ENCODE results near the gene VIPR2. TPM values are rescaled to one million over a fixed set of nuclear protein-coding genes. Genes with fewer than 3 reads are reported as not detected.
A peak's percentile ranks its signal among the peaks of the same experiment; 100 is the strongest.

The VIPR2 gene
- total RNA-seq, 2 donors from 2014 or later = 10.9 to 18.2 TPM

- ATAC-seq (no peak), DNase-seq (peak in 1 of 4 donors; percentile 10)
- Histone ChIP-seq H3K27me3 (no peaks in the 10 kb centered on the region), H3K27ac (no peak overlapping the region), H3K36me3 (replicated peaks in 1 of 2; ENCODE audit: insufficient read depth in 1 of 2, low read depth in 2 of 2) (peaks cover 0 to 1% of the 10 kb centered on the region in 2 donors), H3K9me3 (no peaks in the 10 kb centered on the region), H3K4me1 (peaks cover 13% of the 10 kb centered on the region), H3K4me3 (no peak overlapping the region)
- WGBS, 2 donors = 87 to 88% methylated on average over 8 to 10 of the region's 10 CpGs
- TF ChIP-seq CTCF (IDR thresholded peaks at IDR 0.05) (no peak), POLR2A (IDR thresholded peaks at IDR 0.05) (no peak)
- intact Hi-C loops (cut with DNase I) = no loop called here
Observed at GRCh38 chr7:159099711-159100231, 44.9 kb downstream of the VIPR2 start.

GRCh38 chr7:159098811-159099655 is 45.6 kb downstream of the VIPR2 start:
- Histone ChIP-seq H3K9me3 (no peaks in the 10 kb centered on the region), H3K27ac (no peak overlapping the region), H3K36me3 (replicated peaks in 1 of 2; ENCODE audit: insufficient read depth in 1 of 2, low read depth in 2 of 2) (peaks cover 0 to 1% of the 10 kb centered on the region in 2 donors), H3K4me1 (peaks cover 5% of the 10 kb centered on the region), H3K27me3 (no peaks in the 10 kb centered on the region), H3K4me3 (no peak overlapping the region)
- intact Hi-C loops (cut with DNase I) = no loop called here
- ATAC-seq = no peak
- TF ChIP-seq CTCF (IDR thresholded peaks at IDR 0.05) = no peak
- no peak for TF ChIP-seq POLR2A (IDR thresholded peaks at IDR 0.05)
- DNase-seq = peak in 2 of 4 donors; percentile 16 to 24
- 72 to 82% methylated on average over 22 of the region's 22 CpGs for WGBS, 2 donors

- H3K27ac ChIP-seq = no peak overlapping the region
- intact Hi-C loops (cut with DNase I) = no loop called here
- H3K9me3 ChIP-seq = no peaks in the 10 kb centered on the region
- H3K4me3 ChIP-seq = no peak overlapping the region
- no peaks in the 10 kb centered on the region for H3K27me3 ChIP-seq
- TF ChIP-seq CTCF (IDR thresholded peaks at IDR 0.05) (no peak), POLR2A (IDR thresholded peaks at IDR 0.05) (no peak)
- DNase-seq (peak in 1 of 4 donors; percentile 8), ATAC-seq (no peak)
- no peaks in the 10 kb centered on the region for H3K4me1 ChIP-seq
- H3K36me3 ChIP-seq (replicated peaks in 1 of 2; ENCODE audit: insufficient read depth in 1 of 2, low read depth in 2 of 2) = peaks cover 0 to 1% of the 10 kb centered on the region in 2 donors
- 66 to 78% methylated on average over 5 to 6 of the region's 6 CpGs for WGBS, 2 donors
Observed at GRCh38 chr7:159098424-159098786, 46.3 kb downstream of the VIPR2 start.

- Histone ChIP-seq H3K36me3 (replicated peaks in 1 of 2; ENCODE audit: insufficient read depth in 1 of 2, low read depth in 2 of 2) (peaks cover 0 to 1% of the 10 kb centered on the region in 2 donors), H3K4me3 (no peak overlapping the region), H3K9me3 (no peaks in the 10 kb centered on the region), H3K27ac (no peak overlapping the region), H3K27me3 (no peaks in the 10 kb centered on the region), H3K4me1 (no peaks in the 10 kb centered on the region)
- ATAC-seq (no peak), DNase-seq (peak in 1 of 4 donors; percentile 12)
- intact Hi-C loops (cut with DNase I) = no loop called here
- WGBS, 2 donors = 74 to 83% methylated on average over 13 to 17 of the region's 23 CpGs
- TF ChIP-seq POLR2A (IDR thresholded peaks at IDR 0.05) (no peak), CTCF (IDR thresholded peaks at IDR 0.05) (no peak)
Observed at GRCh38 chr7:159097661-159098423, 46.8 kb downstream of the VIPR2 start.
